MM.1S (cell line): ENCODE measurements around the gene LEP.

Experiments used
- DNase-seq: peaks from one replicate; pipeline ENCODE4 v3.0.0-alpha.2; 2015
- H2AFZ ChIP-seq: fragments of 300-600 bp; sonication (generic); 2 replicates; pipeline ENCODE4 v1.6.0; 2016; ENCODE audit warnings: antibody characterized with exemption, low read length
- H3F3A ChIP-seq: fragments of 300-600 bp; sonication (generic); 2 replicates; pipeline ENCODE4 v1.6.1; 2016; ENCODE audit warnings: mild to moderate bottlenecking, antibody characterized with exemption, low read length, moderate library complexity, mixed read lengths; ENCODE audit not compliant: insufficient read depth
- H3K27ac ChIP-seq: fragments of 300-600 bp; sonication (generic); 2 replicates; pipeline ENCODE4 v1.5.1; 2016; ENCODE audit warnings: mild to moderate bottlenecking, low read length
- H3K27me3 ChIP-seq: fragments of 300-600 bp; sonication (generic); replicated peaks from 2 replicates; pipeline ENCODE4 v1.6.0; 2016; ENCODE audit warnings: low read length; ENCODE audit not compliant: insufficient read depth
- H3K36me3 ChIP-seq: fragments of 300-600 bp; sonication (generic); replicated peaks from 2 replicates; pipeline ENCODE4 v1.6.1; 2016; ENCODE audit warnings: mild to moderate bottlenecking, low read length, mixed read lengths; ENCODE audit not compliant: insufficient read depth
- H3K4me1 ChIP-seq: fragments of 300-600 bp; sonication (generic); 2 replicates; pipeline ENCODE4 v1.6.1; 2016; ENCODE audit warnings: low read length, mixed read lengths
- H3K4me2 ChIP-seq: fragments of 300-600 bp; sonication (generic); 2 replicates; pipeline ENCODE4 v1.6.0; 2016; ENCODE audit warnings: low read depth, low read length
- H3K4me3 ChIP-seq: fragments of 300-600 bp; sonication (generic); 2 replicates; pipeline ENCODE4 v1.5.1; 2016; ENCODE audit warnings: low read length, mixed read lengths
- H3K79me2 ChIP-seq: fragments of 300-600 bp; sonication (generic); 2 replicates; pipeline ENCODE4 v1.6.1; 2016; ENCODE audit warnings: mixed run types, low read length, mixed read lengths
- H3K9ac ChIP-seq: fragments of 300-600 bp; sonication (generic); 2 replicates; pipeline ENCODE4 v1.6.1; 2016; ENCODE audit warnings: low read length, mixed read lengths
- H3K9me2 ChIP-seq: fragments of 300-600 bp; sonication (generic); replicated peaks from 2 replicates; pipeline ENCODE4 v1.6.1; 2016; ENCODE audit warnings: mild to moderate bottlenecking, low read length, mixed read lengths; ENCODE audit not compliant: insufficient read depth
- H3K9me3 ChIP-seq: fragments of 300-600 bp; sonication (generic); replicated peaks from 2 replicates; pipeline ENCODE4 v1.6.1; 2016; ENCODE audit warnings: mild to moderate bottlenecking, low read length, mixed read lengths; ENCODE audit not compliant: insufficient read depth
- H4K20me1 ChIP-seq: fragments of 300-600 bp; sonication (generic); 2 replicates; pipeline ENCODE4 v1.6.1; 2016; ENCODE audit warnings: mild to moderate bottlenecking, low read length, moderate library complexity, mixed read lengths; ENCODE audit not compliant: insufficient read depth
- CTCF ChIP-seq: fragments of 300-600 bp; sonication (generic); IDR thresholded peaks from 2 replicates; pipeline ENCODE4 v1.5.1; 2016; ENCODE audit warnings: antibody characterized with exemption, low read length, mixed read lengths
- EZH2 ChIP-seq: fragments of 300-600 bp; sonication (generic); optimal IDR thresholded peaks from 2 replicates; pipeline ENCODE3; 2017; ENCODE audit warnings: low read depth, mild to moderate bottlenecking, antibody characterized with exemption, low read length, mixed read lengths
- EZH2phosphoT487 ChIP-seq: fragments of 300-600 bp; sonication (generic); IDR thresholded peaks from 2 replicates; pipeline ENCODE4 v1.6.1; 2018; ENCODE audit warnings: antibody characterized with exemption, low read length

The LEP gene

GRCh38 chr7:128240696-128241386 lies at the start of gene LEP:
LEP (plus strand) TSS chr7:128241278; CDS start chr7:128252019, 10,741 bp downstream.
- Histone ChIP-seq H4K20me1 (no peaks in the 10 kb centered on the region), H3K27ac (no peak within 1 kb of the TSS), H3K9me3 (no peaks in the 10 kb centered on the region), H2AFZ (no peak within 1 kb of the TSS), H3K27me3 (no peaks in the 10 kb centered on the region), H3K9me2 (no peaks in the 10 kb centered on the region), H3K79me2 (no peaks in the 10 kb centered on the region), H3K4me3 (no peak within 1 kb of the TSS), H3K4me1 (peaks cover 11% of the 10 kb centered on the region), H3K36me3 (no peaks in the 10 kb centered on the region), H3K4me2 (no peak within 1 kb of the TSS), H3F3A (peaks cover 10% of the 10 kb centered on the region; the same call in 1 of the 2 replicates), H3K9ac (no peak within 1 kb of the TSS)
- TF ChIP-seq CTCF (no peak), EZH2phosphoT487 (no peak), EZH2 (no peak)
- no peak for DNase-seq

- no peaks in the 10 kb centered on the region for H3K79me2 ChIP-seq
- H3K4me3 ChIP-seq: no peak overlapping the region
- no peaks in the 10 kb centered on the region for H3K4me1 ChIP-seq
- TF ChIP-seq EZH2phosphoT487 (no peak), CTCF (no peak), EZH2 (no peak)
- no peak overlapping the region for H3K9ac ChIP-seq
- no peak overlapping the region for H3K27ac ChIP-seq
- DNase-seq: no peak
- H3F3A ChIP-seq: no peaks in the 10 kb centered on the region
- H3K9me3 ChIP-seq: no peaks in the 10 kb centered on the region
- H4K20me1 ChIP-seq: no peaks in the 10 kb centered on the region
- H3K27me3 ChIP-seq: no peaks in the 10 kb centered on the region
- no peak overlapping the region for H2AFZ ChIP-seq
- H3K36me3 ChIP-seq: no peaks in the 10 kb centered on the region
- no peaks in the 10 kb centered on the region for H3K9me2 ChIP-seq
- no peak overlapping the region for H3K4me2 ChIP-seq
These were observed 48.5 kb upstream of the LEP start for GRCh38 chr7:128192497-128193142.

- no peaks in the 10 kb centered on the region for H3K4me1 ChIP-seq
- no peak overlapping the region for H3K4me2 ChIP-seq
- H4K20me1 ChIP-seq: no peaks in the 10 kb centered on the region
- no peak overlapping the region for H3K4me3 ChIP-seq
- H3K9me2 ChIP-seq: no peaks in the 10 kb centered on the region
- no peaks in the 10 kb centered on the region for H3K36me3 ChIP-seq
- H3F3A ChIP-seq: no peaks in the 10 kb centered on the region
- no peak overlapping the region for H3K9ac ChIP-seq
- no peak overlapping the region for H2AFZ ChIP-seq
- H3K9me3 ChIP-seq: no peaks in the 10 kb centered on the region
- TF ChIP-seq EZH2 (no peak), EZH2phosphoT487 (no peak), CTCF (no peak)
- no peaks in the 10 kb centered on the region for H3K79me2 ChIP-seq
- H3K27ac ChIP-seq: no peak overlapping the region
- H3K27me3 ChIP-seq: no peaks in the 10 kb centered on the region
- DNase-seq: no peak
These were observed 46.4 kb upstream of the LEP start for GRCh38 chr7:128194533-128195282.
